Subcutaneous adipose tissue (tissue), 4 donors: Measurements from ENCODE around the gene KLKB1. TPM values are rescaled to one million over a fixed set of nuclear protein-coding genes. Genes with fewer than 3 reads are reported as not detected.

Source experiments
- CTCF ChIP-seq: fragments of 450-650 bp; IDR thresholded peaks from one replicate; pipeline ENCODE4 v1.5.1; 2016; ENCODE audit warnings: low read depth, mild to moderate bottlenecking, control low read depth, antibody characterized with exemption, moderate library complexity
- total RNA-seq, 4 donors: library from RNA; depleted of rRNA; stranded (reverse); fragments of >200 nt; gene quantifications; one replicate each; pipeline ENCODE4 v1.1.0, GENCODE V29; 2016

Gene KLKB1
- total RNA-seq, 4 donors from 2014 or later, result 0.66 to 0.68 TPM; not detected in 2

DNA sequence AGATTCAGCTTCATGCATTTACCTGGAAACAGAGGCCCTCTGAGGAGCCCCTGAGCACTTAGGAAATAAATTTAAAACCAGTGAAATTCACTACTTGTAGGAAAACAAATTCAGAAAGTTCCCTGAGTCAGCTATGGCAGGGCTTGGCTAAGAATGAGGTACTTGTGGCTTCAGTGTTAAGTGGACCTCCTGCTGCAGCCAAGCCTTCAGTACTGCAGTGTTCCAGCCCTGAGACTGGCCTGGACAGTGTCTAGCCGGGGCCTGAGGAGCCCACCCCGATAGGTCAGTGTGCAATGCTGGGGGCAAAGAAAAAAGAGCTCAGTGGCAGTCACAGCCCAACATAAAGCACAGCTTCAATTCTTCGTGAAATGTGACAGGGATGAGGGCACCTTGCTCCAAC is 80.6 kb downstream of the KLKB1 start:
- TF ChIP-seq CTCF, result no peak

Other genes with a start within 250 kb of the KLKB1 start
- 10 to 100 TPM in 2 of 4 donors, 1 to 10 TPM in 2; 4.1 to 12.2 (median 8.1) TPM for gene TLR3, start 158.4 kb upstream of the KLKB1 start, total RNA-seq
- 10 to 100 TPM; 10.2 to 19.8 (median 14.3) TPM for gene FAM149A, start 122.8 kb upstream of the KLKB1 start, total RNA-seq
- gene CYP4V2, start 35.9 kb upstream of the KLKB1 start, total RNA-seq, result 10 to 100 TPM; 22.2 to 36.4 (median 31.9) TPM
- gene F11, start 38.7 kb downstream of the KLKB1 start, total RNA-seq, result not detected